GM18951 (cell line): ENCODE measurements around the gene HRCT1.

Experiments used
- POLR2A ChIP-seq: IDR thresholded peaks from 4 replicates; pipeline ENCODE4 v1.6.1; 2011; ENCODE audit warnings: mild to moderate bottlenecking; ENCODE audit not compliant: insufficient read length, insufficient read depth; ENCODE audit errors: extremely low read depth
- in situ Hi-C: fragments of 300-500 bp; cut with MboI; formaldehyde crosslinking; loops from one replicate; pipeline ENCODE4 v1.12.0; 2022; ENCODE audit warnings: low sequenced_read_pairs, mixed read lengths, inconsistent platforms; ENCODE audit not compliant: unreplicated experiment

HRCT1 gene

GRCh38 chr9:35945341-35946018 lies 39.5 kb downstream of the HRCT1 start:
- in situ Hi-C loops: no loop called here
- no peak for TF ChIP-seq POLR2A

- in situ Hi-C loops: no loop called here
- TF ChIP-seq POLR2A: no peak
Observed at GRCh38 chr9:35948451-35948850, 42.4 kb downstream of the HRCT1 start.

GRCh38 chr9:35948901-35949318 lies 42.9 kb downstream of the HRCT1 start:
- in situ Hi-C loops: no loop called here
- no peak for TF ChIP-seq POLR2A

DNA sequence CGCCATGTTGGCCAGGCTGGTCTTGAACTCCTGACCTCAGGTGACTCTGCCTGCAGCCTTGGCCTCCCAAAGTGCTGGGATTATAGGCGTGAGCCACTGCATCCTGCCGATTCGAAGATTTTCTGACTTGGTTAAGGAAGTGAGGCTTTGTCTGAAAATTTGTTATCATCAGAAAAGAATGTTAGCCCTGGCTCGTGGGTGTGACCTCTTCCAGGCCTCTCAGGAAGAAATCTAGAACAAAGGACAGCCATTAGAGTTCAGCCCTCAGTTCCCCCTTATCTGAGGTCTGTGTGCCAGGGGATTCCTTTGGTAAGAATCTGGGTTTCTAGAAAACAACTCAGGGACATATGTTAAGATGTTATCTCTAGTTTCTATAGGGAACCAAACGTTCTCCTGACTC lies 45.7 kb downstream of the HRCT1 start:
- in situ Hi-C loops: no loop called here

GRCh38 chr9:35952526-35953191 lies 46.7 kb downstream of the HRCT1 start:
- no peak for TF ChIP-seq POLR2A
- in situ Hi-C loops: no loop called here

More for the DNA sequence above, 45.7 kb downstream of the HRCT1 start:
- TF ChIP-seq POLR2A: no peak

DNA sequence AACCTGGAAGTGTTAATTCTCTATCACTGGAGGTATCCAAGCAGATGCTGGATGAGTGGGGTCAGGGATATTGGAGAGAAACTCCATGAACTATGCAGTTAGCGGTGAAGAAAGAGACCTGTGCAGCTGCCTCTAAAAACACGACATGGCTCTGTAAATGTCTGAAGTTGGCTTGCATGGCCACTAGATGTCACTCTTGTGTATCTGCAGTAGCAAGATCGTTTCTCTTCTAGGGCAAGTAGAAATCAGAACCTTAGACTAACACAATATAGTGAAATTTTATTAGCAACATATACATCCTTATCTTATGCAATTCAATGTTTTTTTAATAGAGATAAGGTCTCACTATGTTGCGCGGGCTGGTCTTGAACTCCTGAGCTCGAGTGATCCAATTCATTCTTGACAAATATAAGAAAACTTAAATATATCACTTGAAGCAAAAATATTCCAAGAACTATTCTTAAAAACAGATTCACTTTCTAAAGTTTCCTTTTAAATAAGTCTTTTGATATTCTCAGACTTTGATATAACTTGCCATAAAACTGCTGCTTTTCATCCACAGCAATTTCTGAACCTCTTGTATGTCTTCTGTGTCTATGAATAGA lies 49.0 kb downstream of the HRCT1 start:
- in situ Hi-C loops: no loop called here
- TF ChIP-seq POLR2A: no peak

DNA sequence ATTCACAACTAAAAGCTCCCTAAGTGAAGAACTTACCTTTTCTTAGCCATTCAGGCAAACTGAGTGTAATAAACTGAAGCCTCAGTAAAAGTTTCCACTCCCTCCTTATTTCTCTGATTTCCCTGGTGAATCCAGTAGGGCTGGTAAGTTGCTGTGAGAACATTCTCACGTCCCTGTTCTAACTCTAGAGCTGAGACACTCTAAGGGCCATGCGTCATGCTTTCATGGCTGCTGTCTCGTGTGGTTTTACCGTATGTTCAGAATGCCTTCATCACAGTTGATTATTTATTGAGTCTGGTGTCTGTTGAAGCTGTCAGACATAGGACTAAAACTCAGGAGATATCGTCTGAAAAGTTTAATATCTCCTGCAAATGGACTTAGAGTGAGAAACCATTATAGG lies 50.6 kb downstream of the HRCT1 start:
- TF ChIP-seq POLR2A: no peak
- in situ Hi-C loops: no loop called here
